ENCODE data around the gene SULT1C2. TPM values are rescaled to one million over a fixed set of nuclear protein-coding genes. Genes with fewer than 3 reads are reported as not detected.
A peak's percentile ranks its signal among the peaks of the same experiment; 100 is the strongest.

The SULT1C2 gene
- total and polyA plus RNA-seq, 2 of the 13 experiments (the other 11 are each of a cell fraction or from before 2014, with no cell fraction given): 4.0 to 6.2 TPM

DNA sequence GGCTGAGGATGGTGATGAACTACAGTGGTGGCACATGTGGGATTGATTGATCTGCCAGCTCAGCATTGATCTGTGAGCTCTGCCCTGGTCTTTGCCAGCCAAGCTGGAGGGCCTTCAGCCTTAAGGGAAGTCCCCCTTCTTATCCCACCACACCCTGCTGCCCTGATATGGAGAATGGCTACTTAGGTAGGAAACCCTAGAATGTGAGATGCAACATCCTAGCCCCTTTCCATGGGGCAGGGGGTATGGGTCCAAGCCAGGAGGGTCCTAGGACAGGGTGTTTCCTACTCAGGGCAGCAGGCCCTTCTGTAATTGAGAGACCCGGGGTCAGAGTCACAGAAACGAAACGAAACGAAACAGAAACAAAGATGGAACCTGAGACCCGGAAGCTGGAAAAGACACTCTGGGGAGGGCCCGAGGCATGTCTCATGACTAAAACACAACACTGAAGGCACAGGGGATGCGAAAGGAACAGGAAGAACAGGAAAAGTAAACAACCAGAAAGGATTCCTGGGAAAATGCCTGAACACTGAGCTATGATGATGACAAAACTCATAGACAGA lies 16.9 kb upstream of the SULT1C2 start:
- ChIA-PET CTCF (ENCODE audit: low intra/inter-chr PET ratio, low total read pairs) (interaction anchor here (0.6 kb wide), 1 partner anchor 821 kb away, joined by 3 read pairs; no protein-coding TSS in a partner anchor), POLR2A (interaction anchor here (1.7 to 2.1 kb wide), 3 partner anchors 17 to 177 kb away, joined by 3 to 22 read pairs (median 5); partner anchors contain the start of genes GCC2 and SULT1C2)
- BruUV-seq (replicated peaks): no TSS peak
- DNase-seq (ENCODE audit: low spot score) (peak; percentile 81), FAIRE-seq (peak; percentile 30), ATAC-seq (peak; percentile 73)
- H3K9me3 ChIP-seq (ENCODE audit: low read length): no peaks in the 10 kb centered on the region
- peaks cover 58% of the 10 kb centered on the region for H3K4me1 ChIP-seq (ENCODE audit: insufficient read depth, low read length)
- H3K4me3 ChIP-seq (replicated peaks in 1 of 3; ENCODE audit: insufficient read depth in 1 of 3, low read depth in 2 of 3, low read length in 3 of 3): peak overlapping the region; percentile 45 to 65 (median 46)
- peak overlapping the region; percentile 39 for H3K9ac ChIP-seq (ENCODE audit: insufficient read depth, low read depth, low read length)
- H3K36me3 ChIP-seq (replicated peaks in 1 of 2; ENCODE audit: control insufficient read depth in 1 of 2, insufficient read depth in 2 of 2, low read length in 2 of 2): no peaks in the 10 kb centered on the region
- intact Hi-C loops (cut with micrococcal nuclease; ENCODE audit: unreplicated experiment): no loop called here
- WGBS (ENCODE audit: low lambda C conversion rate): 24% methylated on average over 7 of the region's 7 CpGs
- no peaks in the 10 kb centered on the region; a peak in 1 of 5 replicates for H3K27me3 ChIP-seq (ENCODE audit: control insufficient read depth in 1 of 2, insufficient read depth in 2 of 2, low read length in 2 of 2)
- in situ Hi-C loops (cut with HindIII; ENCODE audit: extremely low pct_ligation_motif_present, low pct_unique_long_range_greater_than_20kb): no loop called here
- H3K27ac ChIP-seq (ENCODE audit: extremely low read length, insufficient read depth, low read length): peak overlapping the region; percentile 8
- peak overlapping the region; percentile 88 for H3K4me2 ChIP-seq (ENCODE audit: low read depth, low read length)
- H4K20me1 ChIP-seq (ENCODE audit: insufficient read depth, low read length): no peaks in the 10 kb centered on the region
- no peaks in the 10 kb centered on the region for H3K79me2 ChIP-seq (ENCODE audit: insufficient read depth, low read length)
- peak overlapping the region; percentile 28 for H2AFZ ChIP-seq (ENCODE audit: low read length)
- no peak for TF ChIP-seq YEATS2 (CRISPR knock-in tag; IDR thresholded peaks at IDR 0.05; ENCODE audit: borderline replicate concordance)
- TF ChIP-seq ATAD3A (CRISPR knock-in tag; IDR thresholded peaks at IDR 0.05): no peak
- TF ChIP-seq ZFP36L2 (CRISPR knock-in tag; IDR thresholded peaks at IDR 0.05): no peak
- TF ChIP-seq, protein P1, sequence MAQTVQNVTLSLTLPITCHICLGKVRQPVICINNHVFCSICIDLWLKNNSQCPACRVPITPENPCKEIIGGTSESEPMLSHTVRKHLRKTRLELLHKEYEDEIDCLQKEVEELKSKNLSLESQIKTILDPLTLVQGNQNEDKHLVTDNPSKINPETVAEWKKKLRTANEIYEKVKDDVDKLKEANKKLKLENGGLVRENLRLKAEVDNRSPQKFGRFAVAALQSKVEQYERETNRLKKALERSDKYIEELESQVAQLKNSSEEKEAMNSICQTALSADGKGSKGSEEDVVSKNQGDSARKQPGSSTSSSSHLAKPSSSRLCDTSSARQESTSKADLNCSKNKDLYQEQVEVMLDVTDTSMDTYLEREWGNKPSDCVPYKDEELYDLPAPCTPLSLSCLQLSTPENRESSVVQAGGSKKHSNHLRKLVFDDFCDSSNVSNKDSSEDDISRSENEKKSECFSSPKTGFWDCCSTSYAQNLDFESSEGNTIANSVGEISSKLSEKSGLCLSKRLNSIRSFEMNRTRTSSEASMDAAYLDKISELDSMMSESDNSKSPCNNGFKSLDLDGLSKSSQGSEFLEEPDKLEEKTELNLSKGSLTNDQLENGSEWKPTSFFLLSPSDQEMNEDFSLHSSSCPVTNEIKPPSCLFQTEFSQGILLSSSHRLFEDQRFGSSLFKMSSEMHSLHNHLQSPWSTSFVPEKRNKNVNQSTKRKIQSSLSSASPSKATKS (CRISPR knock-in tag; IDR thresholded peaks at IDR 0.05): no peak
- peak; percentile 39; the same call in 1 of the 2 replicates for TF ChIP-seq GATAD1 (CRISPR knock-in tag; IDR thresholded peaks at IDR 0.05)
- no peak for TF ChIP-seq ZNF777 (CRISPR knock-in tag; IDR thresholded peaks at IDR 0.05)
- peak; percentile 69; the same call in 1 of the 2 replicates for TF ChIP-seq SSRP1 (CRISPR knock-in tag; IDR thresholded peaks at IDR 0.05)
- no peak for TF ChIP-seq REPIN1 (CRISPR knock-in tag; IDR thresholded peaks at IDR 0.05; ENCODE audit: borderline replicate concordance, low read depth)
- no peak for TF ChIP-seq ISL2 (CRISPR knock-in tag; IDR thresholded peaks at IDR 0.05)
- TF ChIP-seq, protein P2, sequence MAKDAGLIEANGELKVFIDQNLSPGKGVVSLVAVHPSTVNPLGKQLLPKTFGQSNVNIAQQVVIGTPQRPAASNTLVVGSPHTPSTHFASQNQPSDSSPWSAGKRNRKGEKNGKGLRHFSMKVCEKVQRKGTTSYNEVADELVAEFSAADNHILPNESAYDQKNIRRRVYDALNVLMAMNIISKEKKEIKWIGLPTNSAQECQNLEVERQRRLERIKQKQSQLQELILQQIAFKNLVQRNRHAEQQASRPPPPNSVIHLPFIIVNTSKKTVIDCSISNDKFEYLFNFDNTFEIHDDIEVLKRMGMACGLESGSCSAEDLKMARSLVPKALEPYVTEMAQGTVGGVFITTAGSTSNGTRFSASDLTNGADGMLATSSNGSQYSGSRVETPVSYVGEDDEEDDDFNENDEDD (CRISPR knock-in tag; IDR thresholded peaks at IDR 0.05; ENCODE audit: borderline replicate concordance): no peak
- no peak for TF ChIP-seq ZBTB43 (CRISPR knock-in tag; conservative IDR thresholded peaks at IDR 0.05)
- TF ChIP-seq, protein P3, sequence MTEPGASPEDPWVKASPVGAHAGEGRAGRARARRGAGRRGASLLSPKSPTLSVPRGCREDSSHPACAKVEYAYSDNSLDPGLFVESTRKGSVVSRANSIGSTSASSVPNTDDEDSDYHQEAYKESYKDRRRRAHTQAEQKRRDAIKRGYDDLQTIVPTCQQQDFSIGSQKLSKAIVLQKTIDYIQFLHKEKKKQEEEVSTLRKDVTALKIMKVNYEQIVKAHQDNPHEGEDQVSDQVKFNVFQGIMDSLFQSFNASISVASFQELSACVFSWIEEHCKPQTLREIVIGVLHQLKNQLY (CRISPR knock-in tag; IDR thresholded peaks at IDR 0.05): no peak
- TF ChIP-seq BORCS8-MEF2B (CRISPR knock-in tag; IDR thresholded peaks at IDR 0.05): no peak
- no peak for TF ChIP-seq ZNF253 (CRISPR knock-in tag; IDR thresholded peaks at IDR 0.05; ENCODE audit: borderline replicate concordance)
- TF ChIP-seq ZNF564 (CRISPR knock-in tag; IDR thresholded peaks at IDR 0.05): no peak
- no peak for TF ChIP-seq HOXA7 (CRISPR knock-in tag; IDR thresholded peaks at IDR 0.05)
- TF ChIP-seq CREM (IDR thresholded peaks at IDR 0.05): no peak
- no peak for TF ChIP-seq CREM (CRISPR knock-in tag; IDR thresholded peaks at IDR 0.05)
- TF ChIP-seq SMARCC2 (IDR thresholded peaks at IDR 0.05): no peak
- TF ChIP-seq TEAD3 (CRISPR knock-in tag; optimal IDR thresholded peaks at IDR 0.05; ENCODE audit: borderline replicate concordance): peak; percentile 64
- 0 out of 2 replicates have a peak, but pooled peaks have one; percentile 34 for TF ChIP-seq FOSL2 (CRISPR knock-in tag; IDR thresholded peaks at IDR 0.05)
- peak; percentile 64 for TF ChIP-seq ZFX (CRISPR knock-in tag; IDR thresholded peaks at IDR 0.05; ENCODE audit: low read depth)
